Esophagus muscularis mucosa (tissue), 4 donors: Measurements from ENCODE around the gene GRIK3. TPM values are rescaled to one million over a fixed set of nuclear protein-coding genes. Genes with fewer than 3 reads are reported as not detected.

Experiments
- DNase-seq: peaks from one replicate; pipeline ENCODE4 v3.0.0-alpha.2; 2017; ENCODE audit errors: extremely low spot score
- H3K27ac ChIP-seq, 4 donors: fragments of 200-600 bp; sonication (generic); replicated peaks in 1 of 4; 1 replicate in 3 of 4; 2 replicates in 1 of 4; pipeline ENCODE4 v1.5.1; 2016 to 2019; ENCODE audit warnings: mild to moderate bottlenecking in 1 of 4
- H3K27me3 ChIP-seq, 4 donors: fragments of 200-600 bp; sonication (generic); one replicate each; pipeline versions ENCODE4 v1.5.1 to v1.6.0; 2016 to 2019
- H3K36me3 ChIP-seq, 4 donors: fragments of 200-600 bp; sonication (generic); one replicate each; pipeline ENCODE4 v1.5.1; 2016 to 2019
- H3K4me1 ChIP-seq, 4 donors: fragments of 200-600 bp; sonication (generic); one replicate each; pipeline ENCODE4 v1.5.1; 2016 to 2019
- H3K4me3 ChIP-seq, 4 donors: fragments of 200-600 bp; sonication (generic); 1 replicate in 2 of 4; 2 replicates in 2 of 4; pipeline ENCODE4 v1.5.1; 2016 to 2019; ENCODE audit warnings: mild to moderate bottlenecking in 4 of 4, moderate library complexity in 1 of 4
- H3K9me3 ChIP-seq, 4 donors: fragments of 200-600 bp; sonication (generic); 1 replicate in 3 of 4; 2 replicates in 1 of 4; pipeline ENCODE4 v1.5.1; 2016 to 2019
- EP300 ChIP-seq: sonication (generic); formaldehyde crosslinking; IDR thresholded peaks from one replicate; pipeline ENCODE4 v1.6.1; 2017; ENCODE audit warnings: antibody characterized with exemption
- POLR2A ChIP-seq: fragments of 450-650 bp; IDR thresholded peaks from one replicate; pipeline ENCODE4 v1.6.1; 2017; ENCODE audit warnings: antibody characterized with exemption, moderate library complexity, mild to moderate bottlenecking, low read depth
- POLR2AphosphoS5 ChIP-seq, 2 donors: sonication (generic); formaldehyde crosslinking; IDR thresholded peaks; one replicate each; pipeline ENCODE4 v1.6.1; 2017; ENCODE audit warnings: antibody characterized with exemption in 2 of 2
- whole genome bisulfite sequencing: methylation state at CpG from one replicate; pipeline ENCODE4 v1.1.5; 2018; 5-methylcytosine and 5-hydroxymethylcytosine counted together
- intact Hi-C: fragments of 100-400 bp; cut with DNase I; formaldehyde crosslinking; loops from one replicate; pipeline ENCODE4 v1.15.1; 2023
- total RNA-seq, 4 donors: library from RNA; depleted of rRNA; stranded (reverse); fragments of >200 nt; gene quantifications; one replicate each; pipeline versions ENCODE4 v1.1.0 to v1.2.1, GENCODE V29; 2016
- TF ChIP-seq, protein P1 (sequence below), 3 experiments: fragments of 200-600 bp in 2 of 3; fragments of 450-650 bp in 1 of 3; sonication (generic) in 2 of 3; IDR thresholded peaks; one replicate each; pipeline ENCODE4 v1.5.1; 2017 to 2019; ENCODE audit warnings: antibody characterized with exemption in 3 of 3, mild to moderate bottlenecking in 2 of 3, moderate library complexity in 1 of 3

The GRIK3 gene
- total RNA-seq, 4 donors from 2014 or later, result 5.3 to 7.9 (median 6.6) TPM

GRCh38 chr1:36754366-36754765 lies 279.9 kb downstream of the GRIK3 start:
- DNase-seq, result no peak
- Histone ChIP-seq H3K36me3 (no peaks in the 10 kb centered on the region), H3K9me3 (peaks cover 0 to 3% (median under 1%) of the 10 kb centered on the region in 4 donors), H3K4me1 (no peaks in the 10 kb centered on the region), H3K4me3 (no peak overlapping the region), H3K27ac (no peak overlapping the region), H3K27me3 (peaks cover 0 to 46% (median 0%) of the 10 kb centered on the region in 4 donors)
- TF ChIP-seq POLR2AphosphoS5 (IDR thresholded peaks at IDR 0.05), result no peak
- WGBS, result 100% methylated on average over 1 of the region's 1 CpG
- intact Hi-C loops, result no loop called here

GRCh38 chr1:36753451-36753850 lies 280.9 kb downstream of the GRIK3 start:
- H3K27me3 ChIP-seq, result peaks cover 0 to 46% (median 0%) of the 10 kb centered on the region in 4 donors
- no peaks in the 10 kb centered on the region for H3K4me1 ChIP-seq
- DNase-seq, result no peak
- intact Hi-C loops, result no loop called here
- WGBS, result 80% methylated on average over 7 of the region's 7 CpGs
- no peak overlapping the region for H3K4me3 ChIP-seq
- H3K36me3 ChIP-seq, result no peaks in the 10 kb centered on the region
- no peaks in the 10 kb centered on the region for H3K9me3 ChIP-seq
- TF ChIP-seq EP300, result no peak
- no peak for TF ChIP-seq POLR2AphosphoS5 (IDR thresholded peaks at IDR 0.05)
- no peak for TF ChIP-seq POLR2A
- TF ChIP-seq, protein P1, sequence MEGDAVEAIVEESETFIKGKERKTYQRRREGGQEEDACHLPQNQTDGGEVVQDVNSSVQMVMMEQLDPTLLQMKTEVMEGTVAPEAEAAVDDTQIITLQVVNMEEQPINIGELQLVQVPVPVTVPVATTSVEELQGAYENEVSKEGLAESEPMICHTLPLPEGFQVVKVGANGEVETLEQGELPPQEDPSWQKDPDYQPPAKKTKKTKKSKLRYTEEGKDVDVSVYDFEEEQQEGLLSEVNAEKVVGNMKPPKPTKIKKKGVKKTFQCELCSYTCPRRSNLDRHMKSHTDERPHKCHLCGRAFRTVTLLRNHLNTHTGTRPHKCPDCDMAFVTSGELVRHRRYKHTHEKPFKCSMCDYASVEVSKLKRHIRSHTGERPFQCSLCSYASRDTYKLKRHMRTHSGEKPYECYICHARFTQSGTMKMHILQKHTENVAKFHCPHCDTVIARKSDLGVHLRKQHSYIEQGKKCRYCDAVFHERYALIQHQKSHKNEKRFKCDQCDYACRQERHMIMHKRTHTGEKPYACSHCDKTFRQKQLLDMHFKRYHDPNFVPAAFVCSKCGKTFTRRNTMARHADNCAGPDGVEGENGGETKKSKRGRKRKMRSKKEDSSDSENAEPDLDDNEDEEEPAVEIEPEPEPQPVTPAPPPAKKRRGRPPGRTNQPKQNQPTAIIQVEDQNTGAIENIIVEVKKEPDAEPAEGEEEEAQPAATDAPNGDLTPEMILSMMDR (IDR thresholded peaks at IDR 0.05), result no peak
- H3K27ac ChIP-seq, result no peak overlapping the region

GRCh38 chr1:36752891-36753361 lies 281.4 kb downstream of the GRIK3 start:
- Histone ChIP-seq H3K4me1 (no peaks in the 10 kb centered on the region), H3K27me3 (peaks cover 0 to 46% (median 0%) of the 10 kb centered on the region in 4 donors), H3K36me3 (no peaks in the 10 kb centered on the region), H3K4me3 (no peak overlapping the region), H3K27ac (no peak overlapping the region), H3K9me3 (no peaks in the 10 kb centered on the region)
- DNase-seq, result no peak
- WGBS, result 71% methylated on average over 6 of the region's 6 CpGs
- intact Hi-C loops, result no loop called here
- TF ChIP-seq, protein P1 (IDR thresholded peaks at IDR 0.05), result no peak
- no peak for TF ChIP-seq POLR2AphosphoS5 (IDR thresholded peaks at IDR 0.05)
- TF ChIP-seq POLR2A, result no peak
- TF ChIP-seq EP300, result no peak

GRCh38 chr1:36752431-36752830 lies 281.9 kb downstream of the GRIK3 start:
- Histone ChIP-seq H3K4me3 (no peak overlapping the region), H3K27ac (no peak overlapping the region), H3K4me1 (no peaks in the 10 kb centered on the region), H3K9me3 (no peaks in the 10 kb centered on the region), H3K36me3 (no peaks in the 10 kb centered on the region), H3K27me3 (peaks cover 0 to 46% (median 0%) of the 10 kb centered on the region in 4 donors)
- no peak for DNase-seq
- intact Hi-C loops, result no loop called here
- 81% methylated on average over 2 of the region's 2 CpGs for WGBS
- TF ChIP-seq EP300, result no peak

- Histone ChIP-seq H3K4me1 (no peaks in the 10 kb centered on the region), H3K27me3 (peaks cover 0 to 41% (median 0%) of the 10 kb centered on the region in 4 donors), H3K27ac (no peak overlapping the region), H3K4me3 (no peak overlapping the region), H3K36me3 (no peaks in the 10 kb centered on the region), H3K9me3 (no peaks in the 10 kb centered on the region)
- no peak for TF ChIP-seq POLR2A
- TF ChIP-seq EP300, result no peak
- intact Hi-C loops, result no loop called here
- no peak for DNase-seq
- WGBS, result 86% methylated on average over 4 of the region's 4 CpGs
These were observed 282.8 kb downstream of the GRIK3 start for GRCh38 chr1:36751525-36751924.

DNA sequence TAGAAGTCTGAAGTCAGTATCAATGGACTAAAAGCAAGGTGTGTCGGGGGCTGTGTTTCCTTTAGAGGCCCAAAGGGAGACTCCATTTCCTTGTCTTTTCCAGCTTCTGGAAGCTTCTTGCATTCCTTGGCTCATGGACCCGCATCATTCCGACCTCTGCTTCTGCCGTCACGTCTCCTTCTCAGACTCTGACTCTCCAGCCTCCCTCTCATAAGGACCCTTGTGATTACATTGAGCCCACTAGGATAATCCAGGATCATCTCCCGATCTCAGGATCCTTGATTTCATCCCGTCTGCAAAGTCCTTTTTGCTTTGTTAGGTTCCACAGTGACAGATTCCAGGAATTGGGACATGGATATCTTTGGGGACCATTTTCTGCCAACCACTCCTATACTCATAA lies 285.8 kb downstream of the GRIK3 start:
- Histone ChIP-seq H3K27me3 (peaks cover 0 to 24% (median 0%) of the 10 kb centered on the region in 4 donors), H3K4me1 (no peaks in the 10 kb centered on the region), H3K27ac (no peak overlapping the region), H3K4me3 (no peak overlapping the region), H3K9me3 (no peaks in the 10 kb centered on the region), H3K36me3 (no peaks in the 10 kb centered on the region)
- no peak for DNase-seq
- TF ChIP-seq POLR2AphosphoS5 (IDR thresholded peaks at IDR 0.05) (no peak), EP300 (no peak), POLR2A (no peak)
- TF ChIP-seq, protein P1 (IDR thresholded peaks at IDR 0.05), result no peak
- WGBS, result 91% methylated on average over 7 of the region's 7 CpGs
- intact Hi-C loops, result no loop called here
